ENCODE measurements around the gene ADGRL2. TPM values are rescaled to one million over a fixed set of nuclear protein-coding genes. Genes with fewer than 3 reads are reported as not detected.

ADGRL2 gene
- total RNA-seq, 1 experiment from 2014 or later = not detected

DNA sequence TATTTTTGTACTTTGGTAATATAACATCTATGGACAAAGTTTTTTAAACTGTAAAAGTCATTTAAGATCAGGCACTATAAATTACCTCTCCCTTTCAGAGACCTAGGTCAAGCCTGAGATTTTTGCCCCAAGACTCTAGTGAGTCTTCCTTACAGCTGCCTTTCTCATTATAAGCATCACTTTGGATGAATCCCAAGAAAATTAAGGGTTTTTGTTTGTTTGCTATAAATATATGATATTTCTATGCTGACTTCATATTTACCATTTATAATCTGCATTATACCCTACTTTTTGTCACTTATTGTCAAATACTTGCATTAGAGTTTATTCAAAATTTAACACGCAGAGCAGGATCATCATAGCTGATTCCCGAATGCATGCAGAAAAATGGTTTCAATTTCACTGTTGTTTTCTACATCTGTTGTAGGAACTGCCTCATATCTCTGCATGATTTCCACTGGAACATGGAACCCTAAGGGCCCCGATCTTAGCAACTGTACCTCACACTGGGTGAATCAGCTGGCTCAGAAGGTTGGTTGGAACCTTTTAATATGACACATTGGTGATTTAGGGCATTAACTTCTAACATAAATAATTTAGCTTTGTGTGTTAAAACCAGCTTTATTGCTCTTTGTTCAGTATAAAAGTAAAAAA is 150.0 kb downstream of the ADGRL2 start:
- in situ Hi-C loops (cut with HindIII; ENCODE audit: low sequenced_read_pairs) = no loop called here
- DNase-seq (ENCODE audit: low spot score) = no peak

DNA sequence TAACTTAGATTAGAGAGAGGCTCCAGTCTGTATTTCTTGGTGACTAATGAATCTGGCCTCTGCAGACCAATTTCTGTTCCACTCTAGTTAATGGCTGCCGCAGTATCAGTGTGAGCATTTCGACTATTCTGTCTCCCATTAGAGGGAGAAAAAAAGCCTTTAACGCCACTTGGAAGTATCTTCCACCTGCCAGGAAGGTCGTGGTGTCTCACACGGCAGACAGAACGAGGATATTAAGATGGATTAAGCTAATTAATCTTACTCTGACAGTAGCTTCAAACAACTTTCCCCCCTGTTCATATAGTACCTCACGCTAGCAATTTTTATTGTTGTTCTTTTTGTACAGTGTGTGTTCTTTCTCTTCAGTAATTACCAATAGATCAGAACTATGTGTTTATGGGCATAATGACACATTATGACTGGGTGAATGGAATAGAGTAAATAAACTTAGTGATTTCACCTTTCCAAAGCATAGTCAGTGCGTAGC is 153.8 kb downstream of the ADGRL2 start:
- no peak for DNase-seq (ENCODE audit: low spot score)
- in situ Hi-C loops (cut with HindIII; ENCODE audit: low sequenced_read_pairs) = no loop called here

DNA sequence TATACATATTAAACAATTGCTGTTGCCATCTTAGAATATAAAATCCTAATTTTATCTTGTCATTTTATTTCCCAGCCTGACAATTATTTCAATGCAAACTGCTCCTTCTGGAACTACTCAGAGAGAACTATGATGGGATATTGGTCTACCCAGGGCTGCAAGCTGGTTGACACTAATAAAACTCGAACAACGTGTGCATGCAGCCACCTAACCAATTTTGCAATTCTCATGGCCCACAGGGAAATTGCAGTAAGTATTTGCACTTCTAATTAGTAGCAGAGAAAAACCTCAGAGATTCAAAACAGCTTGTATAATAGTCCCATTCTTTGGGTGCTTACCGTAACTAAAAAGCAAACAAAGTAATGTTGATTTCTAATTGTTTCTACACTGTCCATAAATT is 167.2 kb downstream of the ADGRL2 start:
- no peak for DNase-seq (ENCODE audit: low spot score)
- in situ Hi-C loops (cut with HindIII; ENCODE audit: low sequenced_read_pairs) = no loop called here

DNA sequence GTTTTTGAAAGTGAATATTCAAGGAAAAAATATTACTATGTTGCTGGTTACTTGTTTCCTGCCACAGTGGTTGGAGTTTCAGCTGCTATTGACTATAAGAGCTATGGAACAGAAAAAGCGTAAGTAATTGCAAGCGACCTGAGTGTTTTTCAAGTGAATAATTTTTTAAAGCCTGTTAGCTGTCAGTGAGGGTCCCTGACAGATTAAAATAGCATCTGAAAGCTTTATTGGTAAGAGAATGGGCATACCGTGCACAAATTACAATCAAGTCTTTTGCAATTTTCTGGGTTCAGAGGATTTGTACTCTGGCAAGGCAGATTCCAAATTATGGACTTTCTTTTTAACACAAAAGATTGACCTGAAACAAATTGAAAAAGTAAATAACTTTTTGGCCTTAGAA is 169.7 kb downstream of the ADGRL2 start:
- DNase-seq (ENCODE audit: low spot score) = no peak
- in situ Hi-C loops (cut with HindIII; ENCODE audit: low sequenced_read_pairs) = no loop called here

DNA sequence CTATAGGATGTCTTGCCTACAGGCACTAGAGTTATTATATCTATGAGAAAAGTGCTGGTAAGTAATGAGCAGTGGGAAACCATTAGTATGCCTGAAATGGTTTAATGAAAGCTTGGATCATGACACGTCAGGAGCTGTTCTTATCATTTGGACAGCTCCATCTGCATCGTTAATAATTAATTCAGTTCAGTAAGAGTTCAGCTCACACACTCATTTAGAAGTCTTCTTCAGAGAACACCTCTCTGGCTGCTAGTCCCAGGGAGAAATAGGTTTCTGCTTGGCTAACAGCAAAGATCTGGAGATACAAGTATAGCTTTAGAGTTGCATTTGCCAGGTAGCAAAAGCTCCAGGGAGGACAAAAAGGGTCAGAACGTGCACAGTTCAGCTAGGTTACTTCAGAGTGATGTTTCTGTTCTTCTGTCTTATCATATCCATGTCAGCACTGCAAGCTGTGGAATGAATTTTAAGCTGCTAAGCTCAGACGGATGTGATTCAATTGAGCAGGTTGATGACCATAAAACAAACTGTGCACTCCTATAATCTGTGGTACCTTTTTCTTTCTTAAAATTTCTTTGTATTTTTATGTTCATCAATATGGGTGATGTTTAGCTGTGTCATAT is 173.6 kb downstream of the ADGRL2 start:
- in situ Hi-C loops (cut with HindIII; ENCODE audit: low sequenced_read_pairs) = no loop called here

DNA sequence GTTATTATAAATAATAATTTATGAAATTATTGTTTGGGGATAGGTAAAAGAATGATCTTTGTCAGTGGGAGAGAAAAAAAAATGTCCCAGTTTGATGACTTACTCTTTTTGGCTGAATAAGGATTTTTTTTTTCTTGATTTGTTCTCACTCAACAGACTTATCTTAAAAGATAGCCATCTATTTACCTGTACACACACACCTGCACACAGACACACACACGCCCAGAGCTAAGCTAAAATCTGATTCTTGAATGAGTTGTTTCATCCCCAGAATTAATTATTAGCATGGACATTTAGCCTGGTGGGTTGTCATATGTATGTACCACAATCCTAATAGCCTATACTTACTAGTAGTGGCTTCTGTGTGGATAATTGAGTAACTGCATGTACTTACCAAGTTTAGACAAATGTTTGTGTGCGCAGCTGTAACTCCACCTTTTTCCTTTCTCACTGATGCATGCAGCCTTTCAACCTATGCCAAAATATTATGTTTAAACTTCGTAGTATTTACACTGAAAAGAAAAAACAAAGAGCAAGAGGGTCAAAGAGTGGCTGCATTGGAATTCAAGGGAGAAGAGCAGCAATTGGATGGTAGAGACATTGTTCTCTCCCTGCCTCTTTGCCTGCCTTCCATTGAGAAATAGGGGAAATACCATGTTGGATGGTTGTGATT is 174.3 kb downstream of the ADGRL2 start:
- in situ Hi-C loops (cut with HindIII; ENCODE audit: low sequenced_read_pairs) = no loop called here
- no peak for DNase-seq (ENCODE audit: low spot score)

More for the DNA sequence above, 173.6 kb downstream of the ADGRL2 start:
- no peak for DNase-seq (ENCODE audit: low spot score)

DNA sequence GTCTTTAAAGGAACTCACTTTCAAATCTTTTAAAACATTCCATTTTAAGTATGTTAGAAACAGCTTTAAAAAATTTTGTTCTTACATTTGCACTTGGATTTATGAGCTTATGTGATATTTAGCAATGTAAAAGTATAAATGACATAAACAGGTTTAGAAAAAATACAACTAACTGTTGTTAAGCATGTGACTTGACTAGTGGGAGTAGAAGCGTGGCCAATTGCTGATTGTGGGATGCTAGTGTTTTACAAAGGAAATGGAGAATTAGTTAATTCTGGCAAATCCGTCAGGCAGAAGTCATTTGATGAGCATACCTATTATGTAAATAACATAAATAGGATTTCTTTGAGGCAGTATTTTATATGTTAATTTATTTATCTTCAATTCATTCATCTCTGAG is 175.8 kb downstream of the ADGRL2 start:
- DNase-seq (ENCODE audit: low spot score) = no peak
- in situ Hi-C loops (cut with HindIII; ENCODE audit: low sequenced_read_pairs) = no loop called here

DNA sequence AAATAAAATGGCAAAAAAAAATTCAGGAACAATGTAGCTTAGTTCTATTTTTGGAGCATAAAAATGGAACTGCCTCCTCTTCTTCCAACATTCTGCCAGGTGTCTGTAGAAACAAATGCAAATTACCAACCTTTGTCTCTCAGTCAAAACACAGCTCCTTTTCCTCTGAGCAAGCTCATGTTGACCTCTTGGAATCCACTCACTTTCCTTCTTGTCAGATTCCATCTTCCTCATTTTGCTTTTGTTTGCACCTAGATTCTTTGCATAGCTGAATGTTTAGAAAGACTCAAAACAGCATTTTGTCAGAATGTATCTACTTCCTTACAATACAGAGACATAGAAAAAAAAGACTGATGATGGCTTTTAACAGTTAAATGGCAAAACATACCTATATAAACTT is 178.2 kb downstream of the ADGRL2 start:
- DNase-seq (ENCODE audit: low spot score) = no peak
- in situ Hi-C loops (cut with HindIII; ENCODE audit: low sequenced_read_pairs) = no loop called here

DNA sequence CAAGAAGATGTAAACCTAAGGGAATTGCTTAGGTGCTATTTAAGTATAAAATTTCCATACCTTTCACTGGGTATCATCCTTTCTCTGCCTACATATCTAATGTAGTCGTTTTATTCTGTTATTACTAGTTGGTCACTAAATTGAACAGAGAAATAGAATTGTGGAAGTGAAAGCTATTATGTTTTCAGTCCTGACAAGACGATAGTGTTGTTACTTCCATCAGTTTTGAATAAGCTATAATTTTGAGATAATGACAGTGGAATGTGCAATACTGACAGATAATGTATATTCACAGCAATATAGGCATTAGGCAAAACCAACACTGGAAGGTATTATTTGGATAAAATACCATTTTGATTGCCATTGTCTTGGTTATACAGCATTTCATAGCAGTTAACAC is 181.8 kb downstream of the ADGRL2 start:
- no peak for DNase-seq (ENCODE audit: low spot score)
- in situ Hi-C loops (cut with HindIII; ENCODE audit: low sequenced_read_pairs) = no loop called here

DNA sequence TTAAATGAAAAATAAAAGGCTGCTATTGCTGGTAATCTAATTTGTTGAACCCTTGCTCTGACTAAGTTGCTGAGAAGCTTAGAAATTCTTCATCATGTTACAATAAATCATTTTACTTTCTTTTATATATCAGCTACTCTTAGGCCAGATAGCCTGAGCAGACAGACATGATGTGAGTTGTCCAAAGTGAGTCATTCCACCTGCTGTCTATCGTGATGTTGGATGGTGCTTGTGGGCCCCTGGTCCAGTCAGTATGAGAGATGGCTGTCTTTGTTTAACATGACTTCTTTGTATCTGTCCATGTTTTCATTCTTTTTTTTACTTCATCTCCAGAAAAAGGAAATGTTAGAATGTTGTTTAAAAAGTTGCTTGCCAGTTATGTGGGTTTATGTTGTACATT is 188.8 kb downstream of the ADGRL2 start:
- in situ Hi-C loops (cut with HindIII; ENCODE audit: low sequenced_read_pairs) = no loop called here
- DNase-seq (ENCODE audit: low spot score) = no peak

DNA sequence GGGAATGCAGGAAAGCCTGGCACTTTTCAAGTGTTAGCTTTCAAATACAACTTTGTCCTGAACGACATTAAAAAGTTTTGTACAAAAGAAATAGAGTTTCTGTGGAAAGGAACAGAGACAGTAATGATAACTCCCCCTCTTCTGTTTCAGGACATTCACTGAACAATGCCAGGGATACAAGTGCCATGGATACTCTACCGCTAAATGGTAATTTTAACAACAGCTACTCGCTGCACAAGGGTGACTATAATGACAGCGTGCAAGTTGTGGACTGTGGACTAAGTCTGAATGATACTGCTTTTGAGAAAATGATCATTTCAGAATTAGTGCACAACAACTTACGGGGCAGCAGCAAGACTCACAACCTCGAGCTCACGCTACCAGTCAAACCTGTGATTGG is 189.5 kb downstream of the ADGRL2 start:
- DNase-seq (ENCODE audit: low spot score) = no peak
- in situ Hi-C loops (cut with HindIII; ENCODE audit: low sequenced_read_pairs) = no loop called here

DNA sequence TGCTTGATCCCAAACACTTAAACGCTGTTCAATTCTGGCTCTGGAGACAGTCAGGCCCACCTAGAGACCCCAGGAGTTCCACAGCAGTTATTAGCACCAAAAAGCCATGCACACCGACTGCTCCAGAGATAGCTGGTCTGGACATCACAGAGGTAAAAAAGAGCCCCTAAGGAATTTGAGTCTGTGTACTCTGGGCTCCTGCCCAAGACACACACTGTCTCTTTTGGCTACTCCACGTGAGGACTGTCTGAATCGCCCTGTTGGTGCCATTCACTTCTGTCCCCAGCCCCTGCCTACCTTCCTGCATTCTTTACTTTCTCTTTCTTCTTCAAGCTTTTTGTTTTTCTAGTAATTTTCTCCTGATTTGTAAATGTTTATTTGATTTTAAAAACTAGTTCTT is 197.4 kb downstream of the ADGRL2 start:
- in situ Hi-C loops (cut with HindIII; ENCODE audit: low sequenced_read_pairs) = no loop called here
- DNase-seq (ENCODE audit: low spot score) = no peak

DNA sequence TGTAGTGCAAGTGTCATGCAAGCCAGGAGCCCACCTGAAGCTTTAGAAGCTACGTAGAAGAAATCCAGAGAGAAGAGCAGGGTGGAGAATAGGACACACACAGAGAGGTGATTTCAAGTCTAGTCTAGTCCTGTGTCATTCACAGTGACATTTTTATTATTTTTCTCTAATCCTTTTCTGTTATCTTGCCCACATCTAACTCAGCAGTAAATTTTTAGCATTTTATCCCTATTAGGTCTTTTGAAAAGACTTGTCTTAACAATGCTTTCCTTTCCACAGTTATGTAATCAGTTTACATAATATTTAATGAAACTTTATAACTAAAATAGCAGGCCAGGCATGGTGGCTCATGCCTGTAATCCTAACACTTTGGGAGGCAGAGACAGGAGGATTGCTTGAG is 198.6 kb downstream of the ADGRL2 start:
- DNase-seq (ENCODE audit: low spot score) = no peak
- in situ Hi-C loops (cut with HindIII; ENCODE audit: low sequenced_read_pairs) = no loop called here

DNA sequence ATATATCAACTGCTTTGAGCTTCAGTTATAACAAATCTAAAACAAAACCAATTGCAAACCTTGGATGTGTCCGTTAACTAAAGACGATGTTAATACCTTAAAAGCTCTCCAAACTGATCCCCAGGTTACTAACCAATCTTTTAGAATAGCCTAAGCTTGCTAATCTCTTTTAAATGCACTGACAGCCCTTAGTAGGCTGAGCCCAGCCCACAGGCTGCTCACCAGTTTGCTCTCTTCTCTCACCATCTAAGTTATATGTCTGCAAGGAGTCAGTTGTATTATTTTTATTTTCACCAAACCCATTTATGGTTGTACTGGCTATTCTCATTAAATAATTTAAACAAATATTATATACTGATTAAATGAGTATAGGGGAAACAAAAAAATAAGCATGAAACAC is 199.5 kb downstream of the ADGRL2 start:
- DNase-seq (ENCODE audit: low spot score) = no peak
- in situ Hi-C loops (cut with HindIII; ENCODE audit: low sequenced_read_pairs) = no loop called here

DNA sequence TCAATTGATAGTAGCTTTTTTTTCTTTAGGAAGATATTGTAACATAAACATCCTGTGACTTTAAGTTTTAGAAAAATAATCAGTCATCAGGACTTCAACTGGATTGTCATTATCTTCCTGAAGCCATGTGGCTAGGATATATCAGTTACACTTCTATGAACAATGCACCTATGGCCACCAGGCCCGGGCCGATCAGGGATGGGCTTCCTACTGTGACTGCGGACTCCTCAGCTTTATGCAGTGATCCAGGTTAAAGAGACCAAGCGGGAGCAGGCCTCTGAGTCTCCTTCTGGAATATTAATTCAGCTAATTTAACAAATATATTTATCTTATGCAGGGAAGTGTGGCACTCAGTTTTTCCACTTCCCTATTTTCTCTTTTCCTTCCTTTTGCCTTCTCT is 200.6 kb downstream of the ADGRL2 start:
- DNase-seq (ENCODE audit: low spot score) = no peak

DNA sequence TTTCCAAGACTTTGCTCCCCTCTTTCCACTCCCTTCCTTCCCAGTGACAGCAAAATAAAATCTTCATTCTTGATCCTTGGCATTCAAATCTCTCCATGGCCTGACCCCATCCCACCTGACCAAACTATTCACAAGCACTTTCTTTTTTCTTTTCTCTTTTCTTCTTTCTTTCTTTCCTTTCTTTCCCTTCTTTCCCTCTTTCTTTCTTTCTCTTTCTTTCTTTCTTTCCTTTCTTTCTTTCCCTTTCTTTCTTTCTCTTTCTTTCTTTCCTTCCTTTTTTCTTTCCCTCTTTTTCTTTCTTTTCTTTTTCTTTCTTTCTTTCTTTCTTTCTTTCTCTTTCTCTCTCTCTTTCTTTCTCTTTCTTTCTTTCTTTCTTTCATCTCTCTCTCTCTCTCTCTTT is 207.1 kb downstream of the ADGRL2 start:
- no peak for DNase-seq (ENCODE audit: low spot score)
- in situ Hi-C loops (cut with HindIII; ENCODE audit: low sequenced_read_pairs) = no loop called here

More for the DNA sequence above, 200.6 kb downstream of the ADGRL2 start:
- in situ Hi-C loops (cut with HindIII; ENCODE audit: low sequenced_read_pairs) = no loop called here

DNA sequence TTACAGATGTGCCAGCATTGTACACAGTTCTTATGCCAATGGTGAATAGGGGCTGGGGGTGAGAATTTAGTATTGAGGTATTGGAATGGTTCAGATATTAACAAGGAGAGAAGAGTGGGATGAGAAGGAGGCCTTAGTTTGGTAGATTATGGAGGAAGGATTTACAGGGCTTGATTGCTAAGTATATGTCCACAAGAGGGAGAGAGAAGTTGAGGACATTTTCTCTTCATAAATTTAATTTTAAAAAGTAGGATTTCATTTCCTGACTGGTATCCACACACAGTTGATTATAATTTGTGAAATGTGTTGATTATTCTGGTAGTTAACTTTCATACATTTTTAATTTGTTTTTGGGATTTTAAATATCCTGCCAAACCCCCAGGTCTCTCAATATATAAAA is 213.0 kb downstream of the ADGRL2 start:
- no peak for DNase-seq (ENCODE audit: low spot score)
- in situ Hi-C loops (cut with HindIII; ENCODE audit: low sequenced_read_pairs) = no loop called here

DNA sequence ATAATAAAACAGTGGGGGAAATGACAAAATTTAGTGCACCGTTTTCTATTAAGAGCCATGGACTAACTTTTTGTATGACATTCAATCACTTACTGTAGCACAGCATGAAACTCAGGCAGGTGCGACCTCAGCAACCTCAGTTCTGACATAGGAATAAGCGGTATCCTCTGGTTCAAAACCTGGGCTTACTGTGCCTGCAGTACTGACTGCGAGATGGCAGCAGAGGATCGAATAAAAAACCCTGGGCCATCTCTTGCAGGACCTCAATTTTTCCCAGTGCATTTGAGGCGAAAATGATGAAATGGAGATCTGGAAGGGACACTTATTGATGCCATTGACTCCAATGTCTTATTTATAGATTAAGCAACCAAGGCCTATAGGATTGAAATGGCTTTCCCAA is 214.7 kb downstream of the ADGRL2 start:
- no peak for DNase-seq (ENCODE audit: low spot score)
- in situ Hi-C loops (cut with HindIII; ENCODE audit: low sequenced_read_pairs) = no loop called here

DNA sequence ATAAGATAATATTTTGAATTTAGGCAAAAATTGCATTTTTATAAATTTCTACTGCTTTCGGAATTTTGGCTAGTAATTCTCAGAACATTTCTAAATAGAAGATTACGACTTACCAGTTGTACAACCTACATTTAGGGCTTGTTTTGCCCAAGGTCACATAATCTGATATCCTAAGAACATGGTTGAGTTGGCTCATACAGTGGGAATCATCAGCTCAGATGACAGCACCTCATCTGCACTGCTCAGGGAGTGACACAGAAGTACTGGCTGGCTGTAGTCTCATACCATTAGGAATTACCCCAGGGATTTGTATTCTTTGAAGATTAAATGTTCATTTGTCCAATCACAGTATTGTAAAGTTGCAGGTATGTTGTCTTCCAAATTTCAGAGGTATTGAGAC is 217.6 kb downstream of the ADGRL2 start:
- in situ Hi-C loops (cut with HindIII; ENCODE audit: low sequenced_read_pairs) = no loop called here
- no peak for DNase-seq (ENCODE audit: low spot score)

DNA sequence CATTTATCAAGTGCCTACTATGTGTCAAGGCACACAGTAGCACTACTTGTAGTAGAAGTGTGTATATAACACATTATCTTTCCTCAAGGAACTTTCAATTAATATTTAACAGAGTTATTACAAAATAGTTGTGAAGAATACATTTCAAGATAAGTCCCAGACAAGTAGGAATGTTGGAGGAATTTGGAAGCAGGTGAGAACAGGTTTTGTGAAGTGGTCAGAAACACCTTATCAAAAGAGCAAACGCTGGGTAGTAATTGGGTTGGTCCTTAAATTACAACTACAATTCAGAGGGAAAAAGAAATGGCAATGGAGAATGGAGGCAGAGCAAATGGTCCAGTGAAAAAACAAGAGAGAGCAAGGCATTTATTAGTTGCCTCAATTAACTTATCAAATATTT is 218.8 kb downstream of the ADGRL2 start:
- DNase-seq (ENCODE audit: low spot score) = no peak
- in situ Hi-C loops (cut with HindIII; ENCODE audit: low sequenced_read_pairs) = no loop called here

DNA sequence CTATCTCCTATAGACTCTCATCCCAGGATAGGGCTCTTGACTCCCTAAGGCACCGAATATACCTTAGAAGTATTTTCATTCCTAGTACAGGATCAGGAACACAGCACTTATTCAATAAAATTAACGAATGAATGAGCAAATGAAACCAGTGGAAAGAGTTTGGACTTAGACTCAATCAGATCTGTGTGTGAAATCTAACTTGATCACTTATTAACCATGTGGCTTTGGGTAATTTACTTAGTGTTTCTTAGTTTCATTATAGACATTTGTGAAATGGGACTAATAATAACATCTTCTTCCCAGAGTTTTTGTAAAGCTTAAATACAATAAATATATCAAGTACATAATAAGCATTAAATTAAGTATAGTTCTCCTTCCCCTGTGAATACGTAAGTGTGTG is 230.1 kb downstream of the ADGRL2 start:
- DNase-seq (ENCODE audit: low spot score) = no peak
- in situ Hi-C loops (cut with HindIII; ENCODE audit: low sequenced_read_pairs) = no loop called here
